Measurements from ENCODE around the gene NDUFB8. TPM values are rescaled to one million over a fixed set of nuclear protein-coding genes. Genes with fewer than 3 reads are reported as not detected.

The NDUFB8 gene
- total and polyA plus RNA-seq, 2 donors (not counting 1 experiment from before 2014, with no cell fraction given), result 160 to 167 TPM

DNA sequence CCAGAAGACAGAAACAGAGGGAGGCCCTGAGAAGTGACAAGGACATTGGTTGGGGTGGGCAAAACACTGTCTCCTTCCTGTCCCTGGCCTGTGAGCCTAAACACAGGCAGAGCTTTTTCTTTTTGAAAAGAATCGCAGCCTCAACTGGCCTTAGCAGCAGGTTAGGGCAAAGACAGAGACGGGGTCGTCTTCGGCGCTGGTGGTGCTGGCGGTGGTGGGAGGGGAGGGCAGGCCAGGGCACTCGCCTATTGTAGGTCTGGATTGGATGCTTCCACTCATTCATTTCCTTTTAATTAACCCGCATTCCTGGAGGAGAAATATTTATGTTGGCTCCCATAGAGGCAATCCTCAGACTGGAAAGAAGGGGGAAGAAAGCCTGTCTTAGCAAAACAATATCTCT, 44.3 kb downstream of the NDUFB8 start:
- no peaks in the 10 kb centered on the region for H3K9me3 ChIP-seq (ENCODE audit: control insufficient read depth, insufficient read depth, low read depth, low read length)
- DNase-seq (ENCODE audit: low read depth in 2 of 2), result no peak
- H3K4me3 ChIP-seq (replicated peaks in 1 of 4; ENCODE audit: control extremely low read depth in 1 of 4, insufficient read depth in 1 of 4, low read depth in 3 of 4, low read length in 4 of 4), result no peak overlapping the region
- H3K4me1 ChIP-seq (ENCODE audit: control insufficient read depth, extremely low read depth, insufficient read depth, low read length), result no peaks in the 10 kb centered on the region
- peaks cover 18% of the 10 kb centered on the region for H3K27me3 ChIP-seq (ENCODE audit: control insufficient read depth, insufficient read depth, low read length)
- no peaks in the 10 kb centered on the region for H3K36me3 ChIP-seq (ENCODE audit: control insufficient read depth, insufficient read depth, low read length)
- H3K9ac ChIP-seq (ENCODE audit: insufficient read depth, low read length), result no peak overlapping the region
- H3K79me2 ChIP-seq (ENCODE audit: control insufficient read depth, insufficient read depth, low read length), result no peaks in the 10 kb centered on the region
- H4K20me1 ChIP-seq (ENCODE audit: control insufficient read depth, extremely low read depth, insufficient read depth, low read length), result no peaks in the 10 kb centered on the region
- no peak for TF ChIP-seq EZH2 (IDR thresholded peaks at IDR 0.05; ENCODE audit: low read length, missing control alignments)
- TF ChIP-seq, protein P1, sequence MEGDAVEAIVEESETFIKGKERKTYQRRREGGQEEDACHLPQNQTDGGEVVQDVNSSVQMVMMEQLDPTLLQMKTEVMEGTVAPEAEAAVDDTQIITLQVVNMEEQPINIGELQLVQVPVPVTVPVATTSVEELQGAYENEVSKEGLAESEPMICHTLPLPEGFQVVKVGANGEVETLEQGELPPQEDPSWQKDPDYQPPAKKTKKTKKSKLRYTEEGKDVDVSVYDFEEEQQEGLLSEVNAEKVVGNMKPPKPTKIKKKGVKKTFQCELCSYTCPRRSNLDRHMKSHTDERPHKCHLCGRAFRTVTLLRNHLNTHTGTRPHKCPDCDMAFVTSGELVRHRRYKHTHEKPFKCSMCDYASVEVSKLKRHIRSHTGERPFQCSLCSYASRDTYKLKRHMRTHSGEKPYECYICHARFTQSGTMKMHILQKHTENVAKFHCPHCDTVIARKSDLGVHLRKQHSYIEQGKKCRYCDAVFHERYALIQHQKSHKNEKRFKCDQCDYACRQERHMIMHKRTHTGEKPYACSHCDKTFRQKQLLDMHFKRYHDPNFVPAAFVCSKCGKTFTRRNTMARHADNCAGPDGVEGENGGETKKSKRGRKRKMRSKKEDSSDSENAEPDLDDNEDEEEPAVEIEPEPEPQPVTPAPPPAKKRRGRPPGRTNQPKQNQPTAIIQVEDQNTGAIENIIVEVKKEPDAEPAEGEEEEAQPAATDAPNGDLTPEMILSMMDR (conservative IDR thresholded peaks at IDR 0.05 in 1 of 2, IDR thresholded peaks at IDR 0.05 in 1 of 2; ENCODE audit: low read depth in 1 of 2, low read length in 2 of 2), result no peak
- no peak overlapping the region for H3K4me2 ChIP-seq (ENCODE audit: extremely low read depth, insufficient read depth, low read length)
- H2AFZ ChIP-seq (ENCODE audit: low read length), result no peak overlapping the region
- no peak overlapping the region for H3K27ac ChIP-seq (ENCODE audit: insufficient read depth, low read length)

DNA sequence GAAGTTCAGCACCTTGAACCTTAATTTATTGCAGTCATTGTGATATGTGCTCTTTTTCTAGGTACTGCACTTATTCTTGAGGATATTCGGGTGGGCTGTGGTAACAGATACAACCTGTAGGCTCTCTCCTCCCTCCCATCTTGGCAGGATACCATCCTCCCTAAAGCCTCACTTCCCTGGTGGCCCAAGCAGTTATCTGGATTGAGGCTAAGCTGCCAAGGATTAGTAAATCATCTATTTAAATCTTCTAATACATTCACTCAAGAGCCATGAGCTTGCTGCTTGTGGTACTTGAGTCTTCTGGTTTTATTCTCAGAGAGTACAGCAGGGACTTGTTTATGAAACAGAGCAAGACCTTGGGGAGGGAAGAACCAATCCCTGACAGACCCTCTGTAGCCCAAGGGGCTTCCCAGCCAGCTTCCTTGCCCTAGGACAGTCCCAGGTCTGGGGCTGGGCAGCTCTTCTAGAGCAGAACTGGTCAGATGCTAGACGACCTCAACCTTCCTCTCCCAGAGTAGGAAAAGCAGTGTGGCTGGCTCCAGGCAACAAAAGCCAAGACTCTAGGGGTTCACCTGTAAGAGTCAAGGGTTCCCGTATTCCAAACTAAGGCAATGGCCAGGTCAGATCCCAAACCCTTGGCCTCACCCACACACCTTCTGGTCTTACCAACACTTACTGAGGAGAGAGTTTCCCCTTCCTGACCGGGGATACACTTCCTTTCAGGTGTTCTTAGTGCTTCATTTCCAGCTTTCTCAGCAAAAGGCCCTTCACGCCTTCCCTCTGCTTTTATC, 45.6 kb downstream of the NDUFB8 start:
- no peak overlapping the region for H2AFZ ChIP-seq (ENCODE audit: low read length)
- DNase-seq (ENCODE audit: low read depth in 2 of 2), result no peak
- H3K4me2 ChIP-seq (ENCODE audit: extremely low read depth, insufficient read depth, low read length), result no peak overlapping the region
- no peaks in the 10 kb centered on the region for H3K79me2 ChIP-seq (ENCODE audit: control insufficient read depth, insufficient read depth, low read length)
- no peaks in the 10 kb centered on the region for H4K20me1 ChIP-seq (ENCODE audit: control insufficient read depth, extremely low read depth, insufficient read depth, low read length)
- no peaks in the 10 kb centered on the region for H3K9me3 ChIP-seq (ENCODE audit: control insufficient read depth, insufficient read depth, low read depth, low read length)
- H3K27me3 ChIP-seq (ENCODE audit: control insufficient read depth, insufficient read depth, low read length), result peaks cover 27% of the 10 kb centered on the region
- H3K36me3 ChIP-seq (ENCODE audit: control insufficient read depth, insufficient read depth, low read length), result no peaks in the 10 kb centered on the region
- no peak overlapping the region for H3K9ac ChIP-seq (ENCODE audit: insufficient read depth, low read length)
- no peak overlapping the region for H3K4me3 ChIP-seq (replicated peaks in 1 of 4; ENCODE audit: control extremely low read depth in 1 of 4, insufficient read depth in 1 of 4, low read depth in 3 of 4, low read length in 4 of 4)
- H3K4me1 ChIP-seq (ENCODE audit: control insufficient read depth, extremely low read depth, insufficient read depth, low read length), result no peaks in the 10 kb centered on the region
- TF ChIP-seq EZH2 (IDR thresholded peaks at IDR 0.05; ENCODE audit: low read length, missing control alignments), result no peak
- TF ChIP-seq, protein P1 (conservative IDR thresholded peaks at IDR 0.05 in 1 of 2, IDR thresholded peaks at IDR 0.05 in 1 of 2; ENCODE audit: low read depth in 1 of 2, low read length in 2 of 2), result no peak
- H3K27ac ChIP-seq (ENCODE audit: insufficient read depth, low read length), result no peak overlapping the region

DNA sequence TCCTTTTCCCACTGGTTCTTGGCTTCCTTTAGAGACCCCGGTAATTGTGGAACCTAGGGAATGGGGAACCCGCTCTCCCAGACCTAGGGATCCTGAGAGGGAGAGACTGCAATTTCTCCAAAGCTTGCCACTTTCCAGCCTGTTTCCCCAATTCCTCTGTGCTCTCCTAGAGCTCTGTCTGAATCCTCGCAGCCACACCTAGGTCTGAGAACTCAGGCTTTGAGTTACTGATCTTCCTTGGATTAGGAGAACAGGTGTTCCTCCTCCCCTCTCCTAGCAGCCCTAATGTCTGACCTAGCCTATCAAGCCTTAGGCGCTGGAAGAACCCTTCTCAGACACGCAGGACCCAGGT, 46.9 kb downstream of the NDUFB8 start:
- Histone ChIP-seq H3K4me1 (ENCODE audit: control insufficient read depth, extremely low read depth, insufficient read depth, low read length) (no peaks in the 10 kb centered on the region), H3K4me3 (replicated peaks in 1 of 4; ENCODE audit: control extremely low read depth in 1 of 4, insufficient read depth in 1 of 4, low read depth in 3 of 4, low read length in 4 of 4) (no peak overlapping the region), H4K20me1 (ENCODE audit: control insufficient read depth, extremely low read depth, insufficient read depth, low read length) (no peaks in the 10 kb centered on the region), H2AFZ (ENCODE audit: low read length) (no peak overlapping the region), H3K27me3 (ENCODE audit: control insufficient read depth, insufficient read depth, low read length) (peaks cover 27% of the 10 kb centered on the region), H3K27ac (ENCODE audit: insufficient read depth, low read length) (no peak overlapping the region), H3K9me3 (ENCODE audit: control insufficient read depth, insufficient read depth, low read depth, low read length) (no peaks in the 10 kb centered on the region), H3K79me2 (ENCODE audit: control insufficient read depth, insufficient read depth, low read length) (no peaks in the 10 kb centered on the region), H3K4me2 (ENCODE audit: extremely low read depth, insufficient read depth, low read length) (peak overlapping the region; percentile 81), H3K9ac (ENCODE audit: insufficient read depth, low read length) (no peak overlapping the region), H3K36me3 (ENCODE audit: control insufficient read depth, insufficient read depth, low read length) (no peaks in the 10 kb centered on the region)
- TF ChIP-seq, protein P1 (conservative IDR thresholded peaks at IDR 0.05 in 1 of 2, IDR thresholded peaks at IDR 0.05 in 1 of 2; ENCODE audit: low read depth in 1 of 2, low read length in 2 of 2), result peak in 1 of 2 donors; percentile 1
- no peak for TF ChIP-seq EZH2 (IDR thresholded peaks at IDR 0.05; ENCODE audit: low read length, missing control alignments)
- no peak for DNase-seq (ENCODE audit: low read depth in 2 of 2)

Measured in fibroblast of lung (primary cell).